GM21381 (cell line): ENCODE results near the gene PEX1.
"Not testable (repeated sequence)": the region's sequence is repeated elsewhere in the genome, so short reads cannot be mapped to it uniquely, and the experiment has no call there.

Experiments used
- ATAC-seq: cut with Tn5 transposase; IDR thresholded peaks from one replicate; pipeline ENCODE4 v1.9.1; 2021; ENCODE audit warnings: mild to moderate bottlenecking, moderate library complexity; ENCODE audit not compliant: unreplicated experiment

The PEX1 gene

GRCh38 chr7:92528188-92528957 is at the start of gene PEX1, which contains the start of gene RBM48:
Gene PEX1, minus strand, starts transcription at chr7:92528520. Its CDS starts 85 bp downstream, at chr7:92528435.
Gene RBM48, plus strand, starts transcription at chr7:92528795. Its CDS starts 19 bp downstream, at chr7:92528814.
- peak; percentile 92 for ATAC-seq

GRCh38 chr7:92576296-92576695 is 48.0 kb upstream of the PEX1 start:
- no peak for ATAC-seq

- no peak for ATAC-seq
These were observed 40.8 kb upstream of the PEX1 start for GRCh38 chr7:92569137-92569536.

- no peak for ATAC-seq
These were observed 39.1 kb upstream of the PEX1 start for GRCh38 chr7:92567460-92567859.

GRCh38 chr7:92563345-92563744 is 35.0 kb upstream of the PEX1 start:
- no peak for ATAC-seq

GRCh38 chr7:92560602-92561001 is 32.3 kb upstream of the PEX1 start:
- ATAC-seq = no peak

- ATAC-seq = no peak
These were observed 29.6 kb upstream of the PEX1 start for GRCh38 chr7:92557808-92558362.

GRCh38 chr7:92557249-92557648 is 28.9 kb upstream of the PEX1 start:
- ATAC-seq = no peak

GRCh38 chr7:92550194-92550593 is 21.9 kb upstream of the PEX1 start:
- ATAC-seq = no peak

- ATAC-seq = no peak
These were observed 19.3 kb upstream of the PEX1 start for GRCh38 chr7:92547579-92547978.

- ATAC-seq = no peak
These were observed 18.7 kb upstream of the PEX1 start for GRCh38 chr7:92546856-92547497.

GRCh38 chr7:92545116-92545515 is 16.8 kb upstream of the PEX1 start:
- not testable (repeated sequence) for ATAC-seq

GRCh38 chr7:92543542-92543941 is 15.2 kb upstream of the PEX1 start:
- not testable (repeated sequence) for ATAC-seq

- ATAC-seq = no peak
These were observed 6.3 kb upstream of the PEX1 start for GRCh38 chr7:92534572-92534971.

- no peak for ATAC-seq
These were observed 591 bp upstream of the PEX1 start for GRCh38 chr7:92528958-92529264.

GRCh38 chr7:92527300-92528187 is 776 bp downstream of the PEX1 start:
- peak; percentile 31 for ATAC-seq

- no peak for ATAC-seq
These were observed 5.2 kb downstream of the PEX1 start for GRCh38 chr7:92523110-92523509.

- no peak for ATAC-seq
These were observed 8.3 kb downstream of the PEX1 start for GRCh38 chr7:92520024-92520423.

- ATAC-seq = no peak
These were observed 10.7 kb downstream of the PEX1 start for GRCh38 chr7:92517631-92518030.

GRCh38 chr7:92513167-92513902 is 15.0 kb downstream of the PEX1 start:
- no peak for ATAC-seq

GRCh38 chr7:92508946-92509345 is 19.4 kb downstream of the PEX1 start:
- ATAC-seq = no peak
